H9 (cell line): ENCODE measurements around the gene OR52W1. TPM values are rescaled to one million over a fixed set of nuclear protein-coding genes. Genes with fewer than 3 reads are reported as not detected.

ENCODE experiments used
- DNase-seq: peaks from one replicate; pipeline ENCODE4 v3.0.0-alpha.2; 2017
- H2AFZ ChIP-seq: one replicate; pipeline ENCODE4 v1.6.1; 2013; ENCODE audit warnings: mild to moderate bottlenecking, low read length, control low read depth, moderate library complexity
- H2AK5ac ChIP-seq: 2 replicates; pipeline ENCODE4 v1.6.1; 2013; ENCODE audit warnings: low read length, control low read depth, mixed read lengths; ENCODE audit not compliant: insufficient read length
- H2BK120ac ChIP-seq: one replicate; pipeline ENCODE4 v1.6.1; 2013; ENCODE audit warnings: low read depth, mild to moderate bottlenecking, low read length, control low read depth, inconsistent platforms; ENCODE audit not compliant: poor library complexity, severe bottlenecking
- H2BK12ac ChIP-seq: 2 replicates; pipeline ENCODE4 v1.6.1; 2013; ENCODE audit warnings: low read length, control low read depth, mixed read lengths, low read depth; ENCODE audit not compliant: insufficient read length
- H2BK15ac ChIP-seq: 2 replicates; pipeline ENCODE4 v1.6.1; 2013; ENCODE audit warnings: low read depth, low read length, control low read depth
- H2BK20ac ChIP-seq: one replicate; pipeline ENCODE4 v1.6.1; 2013; ENCODE audit warnings: low read depth, mild to moderate bottlenecking, low read length, control low read depth, inconsistent platforms; ENCODE audit not compliant: poor library complexity, severe bottlenecking
- H2BK5ac ChIP-seq: 2 replicates; pipeline ENCODE4 v1.6.1; 2013; ENCODE audit warnings: low read length, control low read depth, mixed read lengths; ENCODE audit not compliant: insufficient read length
- H3K14ac ChIP-seq: 2 replicates; pipeline ENCODE4 v1.6.1; 2013; ENCODE audit warnings: low read length, control low read depth; ENCODE audit not compliant: insufficient read depth
- H3K18ac ChIP-seq: 2 replicates; pipeline ENCODE4 v1.6.1; 2013; ENCODE audit warnings: low read depth, mild to moderate bottlenecking, mixed read lengths, low read length, control low read depth; ENCODE audit not compliant: insufficient read length
- H3K23ac ChIP-seq: 2 replicates; pipeline ENCODE4 v1.6.1; 2013; ENCODE audit warnings: low read length, control low read depth, mixed read lengths, low read depth; ENCODE audit not compliant: insufficient read length
- H3K23me2 ChIP-seq: 2 replicates; pipeline ENCODE4 v1.6.1; 2013; ENCODE audit warnings: low read depth, mild to moderate bottlenecking, mixed read lengths, low read length, control low read depth; ENCODE audit not compliant: insufficient read length, poor library complexity, severe bottlenecking
- H3K27ac ChIP-seq: 2 replicates; pipeline ENCODE4 v1.5.1; 2013; ENCODE audit warnings: low read length, control low read depth, mixed read lengths, low read depth; ENCODE audit not compliant: insufficient read length
- H3K27me3 ChIP-seq: 2 replicates; pipeline ENCODE4 v1.6.1; 2013; ENCODE audit warnings: low read length, control low read depth, inconsistent platforms; ENCODE audit not compliant: insufficient read depth
- H3K4ac ChIP-seq: 2 replicates; pipeline ENCODE4 v1.6.1; 2013; ENCODE audit warnings: low read depth, mild to moderate bottlenecking, control low read depth, inconsistent platforms, low read length, moderate library complexity
- H3K4me1 ChIP-seq: 2 replicates; pipeline ENCODE4 v1.6.1; 2013; ENCODE audit warnings: low read length, control low read depth, inconsistent platforms; ENCODE audit not compliant: insufficient read depth
- H3K4me2 ChIP-seq: 2 replicates; pipeline ENCODE4 v1.6.1; 2013; ENCODE audit warnings: low read length, control low read depth, mixed read lengths; ENCODE audit not compliant: insufficient read length, insufficient read depth
- H3K56ac ChIP-seq: 2 replicates; pipeline ENCODE4 v1.6.1; 2013; ENCODE audit warnings: low read depth, mild to moderate bottlenecking, mixed read lengths, low read length, control low read depth; ENCODE audit not compliant: insufficient read length
- H3K79me1 ChIP-seq: 2 replicates; pipeline ENCODE4 v1.6.1; 2013; ENCODE audit warnings: low read depth, mild to moderate bottlenecking, moderate library complexity, low read length, control low read depth, inconsistent platforms; ENCODE audit not compliant: insufficient read depth, poor library complexity, severe bottlenecking
- H3K79me2 ChIP-seq: 2 replicates; pipeline ENCODE4 v1.6.1; 2013; ENCODE audit warnings: low read length, control low read depth, inconsistent platforms; ENCODE audit not compliant: insufficient read depth
- H3K9ac ChIP-seq: 2 replicates; pipeline ENCODE4 v1.6.1; 2013; ENCODE audit warnings: low read length, control low read depth, mixed read lengths; ENCODE audit not compliant: insufficient read length; ENCODE audit errors: extremely low read depth
- H3K9me3 ChIP-seq: one replicate; pipeline ENCODE4 v1.6.1; 2013; ENCODE audit warnings: low read depth, low read length, inconsistent platforms; ENCODE audit not compliant: control insufficient read depth
- H3T11ph ChIP-seq: one replicate; pipeline ENCODE4 v1.6.1; 2013; ENCODE audit warnings: mild to moderate bottlenecking, low read length, control low read depth, inconsistent platforms
- H4K20me1 ChIP-seq: one replicate; pipeline ENCODE4 v1.6.1; 2013; ENCODE audit not compliant: control insufficient read depth, insufficient read length, insufficient read depth
- H4K5ac ChIP-seq: 2 replicates; pipeline ENCODE4 v1.6.1; 2013; ENCODE audit warnings: low read depth, mild to moderate bottlenecking, mixed read lengths, low read length, control low read depth; ENCODE audit not compliant: insufficient read length
- H4K8ac ChIP-seq: replicated peaks from 2 replicates; pipeline ENCODE4 v1.6.1; 2013; ENCODE audit warnings: low read length, control low read depth, mixed read lengths, low read depth; ENCODE audit not compliant: insufficient read length
- H4K91ac ChIP-seq: 2 replicates; pipeline ENCODE4 v1.6.1; 2013; ENCODE audit warnings: low read depth, mild to moderate bottlenecking, moderate library complexity, mixed read lengths, low read length, control low read depth; ENCODE audit not compliant: insufficient read length
- H3K27ac Mint-ChIP-seq, 3 experiments: 2 replicates in 2 of 3; 3 replicates in 1 of 3; pipeline ENCODE4 v1.8.0; 2020 to 2021; ENCODE audit warnings: mixed read lengths in 3 of 3, mild to moderate bottlenecking in 1 of 3, moderate library complexity in 1 of 3
- H3K27me3 Mint-ChIP-seq: 2 replicates; pipeline ENCODE4 v1.8.0; 2021; ENCODE audit warnings: low read depth, mild to moderate bottlenecking, moderate library complexity, mixed read lengths
- H3K36me3 Mint-ChIP-seq, 3 experiments: 2 replicates in 2 of 3; 3 replicates in 1 of 3; pipeline ENCODE4 v1.8.0; 2020 to 2021; ENCODE audit warnings: low read depth in 3 of 3, mixed read lengths in 3 of 3; ENCODE audit not compliant: insufficient read depth in 1 of 3
- H3K4me1 Mint-ChIP-seq, 2 experiments: 2 replicates each; pipeline ENCODE4 v1.8.0; 2020; ENCODE audit warnings: mixed read lengths in 2 of 2
- H3K4me3 Mint-ChIP-seq, 2 experiments: 2 replicates in 1 of 2; 3 replicates in 1 of 2; pipeline ENCODE4 v1.8.0; 2020 to 2021; ENCODE audit warnings: mild to moderate bottlenecking in 2 of 2, mixed read lengths in 2 of 2, moderate library complexity in 1 of 2
- H3K9me3 Mint-ChIP-seq, 2 experiments: 2 replicates in 1 of 2; 3 replicates in 1 of 2; pipeline ENCODE4 v1.8.0; 2020; ENCODE audit warnings: mild to moderate bottlenecking in 2 of 2, mixed read lengths in 2 of 2, moderate library complexity in 1 of 2
- CTCF ChIP-seq: fragments of 200-600 bp; sonication (generic); conservative IDR thresholded peaks from 3 replicates; pipeline ENCODE4 v1.8.0; 2021; ENCODE audit warnings: antibody characterized with exemption, mild to moderate bottlenecking
- WGBS: extraction: QIAGEN DNeasy Blood & Tissue Kit; methylation state at CpG from one replicate; pipeline ENCODE4 v1.1.7; 2013; ENCODE audit warnings: missing lambda C conversion rate, low lambda C conversion rate, mixed read lengths; ENCODE audit not compliant: insufficient read length; ENCODE audit errors: extremely low coverage; 5-methylcytosine and 5-hydroxymethylcytosine counted together
- total RNA-seq: library from RNA; stranded (reverse); gene quantifications from 2 replicates; pipeline ENCODE4 v1.2.1, GENCODE V29; 2021

The OR52W1 gene
- total RNA-seq, 1 experiment from 2014 or later, result not detected

- Mint-ChIP-seq H3K27ac (peak within 1 kb of the TSS in 1 of 3 experiments; percentile 68; a peak in 3 of 7 replicates), H3K9me3 (peaks cover 4 to 5% of the 10 kb centered on the region in 2 experiments; a peak in 4 of 5 replicates), H3K4me1 (peaks cover 11 to 12% of the 10 kb centered on the region in 2 experiments), H3K36me3 (0 out of 7 replicates have a peak, but pooled peaks cover 0 to 2% (median 0%) of the 10 kb centered on the region in 3 experiments), H3K27me3 (peaks cover 6% of the 10 kb centered on the region), H3K4me3 (no peak within 1 kb of the TSS)
- no peaks in the 10 kb centered on the region for H4K20me1 ChIP-seq
- no peak within 1 kb of the TSS for H4K5ac ChIP-seq
- H3K9ac ChIP-seq, result no peak within 1 kb of the TSS
- no peak within 1 kb of the TSS for H3K27ac ChIP-seq
- no peaks in the 10 kb centered on the region for H3K27me3 ChIP-seq
- WGBS, result no CpG with 5 or more reads among the region's 1 CpG
- H3K4ac ChIP-seq, result no peak within 1 kb of the TSS
- no peak for DNase-seq
- H2BK120ac ChIP-seq, result no peak within 1 kb of the TSS
- H3K23ac ChIP-seq, result no peak within 1 kb of the TSS
- H3K4me2 ChIP-seq, result no peak within 1 kb of the TSS
- H2BK20ac ChIP-seq, result no peak within 1 kb of the TSS
- H3T11ph ChIP-seq, result no peak within 1 kb of the TSS
- H3K4me1 ChIP-seq, result peaks cover 2% of the 10 kb centered on the region; the same call in 1 of the 2 replicates
- H3K18ac ChIP-seq, result no peak within 1 kb of the TSS
- H2BK5ac ChIP-seq, result no peak within 1 kb of the TSS
- no peaks in the 10 kb centered on the region for H3K23me2 ChIP-seq
- H2BK15ac ChIP-seq, result no peak within 1 kb of the TSS
- H3K79me2 ChIP-seq, result no peaks in the 10 kb centered on the region
- no peak for TF ChIP-seq CTCF
- H2AK5ac ChIP-seq, result no peak within 1 kb of the TSS
- H3K9me3 ChIP-seq, result no peaks in the 10 kb centered on the region
- no peaks in the 10 kb centered on the region for H3K79me1 ChIP-seq
- H3K14ac ChIP-seq, result no peak within 1 kb of the TSS
- no peak within 1 kb of the TSS for H3K56ac ChIP-seq
- H2BK12ac ChIP-seq, result no peak within 1 kb of the TSS
- no peak within 1 kb of the TSS for H4K8ac ChIP-seq
- H2AFZ ChIP-seq, result no peak within 1 kb of the TSS
- H4K91ac ChIP-seq, result no peak within 1 kb of the TSS
Measured at GRCh38 chr11:6170226-6170625, 28.8 kb upstream of the OR52W1 start, which contains the start of gene OR52B2. Gene OR52B2 (minus strand): TSS chr11:6170326. CDS start chr11:6170326, 0 bp downstream.
